Measurements from ENCODE around the gene PPM1H. TPM values are rescaled to one million over a fixed set of nuclear protein-coding genes. Genes with fewer than 3 reads are reported as not detected.

PPM1H gene
- total RNA-seq, 2 donors from 2014 or later: 46.4 to 74.4 TPM

DNA sequence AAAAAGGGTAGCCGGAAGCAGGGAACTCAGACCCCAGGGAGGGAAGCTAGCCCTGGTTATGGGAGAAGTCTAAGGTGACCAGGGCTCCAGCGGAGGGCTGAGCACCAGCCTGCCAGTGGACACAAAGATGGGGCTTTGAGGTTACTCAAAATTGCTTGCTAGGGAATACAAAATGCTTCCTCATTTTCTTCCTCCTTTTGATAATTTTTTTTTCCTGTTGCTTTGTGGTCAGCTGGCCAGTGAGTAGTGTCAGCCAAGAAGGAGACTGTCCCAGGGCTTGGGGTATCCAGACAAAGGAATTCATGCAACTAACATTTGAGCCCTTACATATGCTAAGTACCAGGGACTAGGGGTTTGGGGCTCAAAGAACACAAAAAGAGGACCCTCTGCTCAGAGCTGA, 206.2 kb downstream of the PPM1H start:
- DNase-seq: no peak
- no peak overlapping the region for H3K27ac ChIP-seq (ENCODE audit: low read depth, low read length)
- H3K9ac ChIP-seq (ENCODE audit: extremely low read depth, low read length, poor library complexity, severe bottlenecking): no peak overlapping the region
- H3K9me3 ChIP-seq (ENCODE audit: control insufficient read depth, low read length): no peaks in the 10 kb centered on the region
- peak overlapping the region; percentile 90 for H3K27ac Mint-ChIP-seq
- H3K4me3 Mint-ChIP-seq: no peak overlapping the region
- H3K4me3 ChIP-seq (ENCODE audit: low read length): no peak overlapping the region
- no peaks in the 10 kb centered on the region for H3K9me3 Mint-ChIP-seq
- 98 to 100% methylated on average over 2 of the region's 2 CpGs for WGBS, 2 experiments (ENCODE audit: insufficient coverage in 1 of 2, insufficient read length in 1 of 2)
- H3K36me3 ChIP-seq (ENCODE audit: control insufficient read depth, insufficient read depth, low read length): no peaks in the 10 kb centered on the region
- peaks cover 45% of the 10 kb centered on the region for H3K4me1 Mint-ChIP-seq
- TF ChIP-seq, protein P1, sequence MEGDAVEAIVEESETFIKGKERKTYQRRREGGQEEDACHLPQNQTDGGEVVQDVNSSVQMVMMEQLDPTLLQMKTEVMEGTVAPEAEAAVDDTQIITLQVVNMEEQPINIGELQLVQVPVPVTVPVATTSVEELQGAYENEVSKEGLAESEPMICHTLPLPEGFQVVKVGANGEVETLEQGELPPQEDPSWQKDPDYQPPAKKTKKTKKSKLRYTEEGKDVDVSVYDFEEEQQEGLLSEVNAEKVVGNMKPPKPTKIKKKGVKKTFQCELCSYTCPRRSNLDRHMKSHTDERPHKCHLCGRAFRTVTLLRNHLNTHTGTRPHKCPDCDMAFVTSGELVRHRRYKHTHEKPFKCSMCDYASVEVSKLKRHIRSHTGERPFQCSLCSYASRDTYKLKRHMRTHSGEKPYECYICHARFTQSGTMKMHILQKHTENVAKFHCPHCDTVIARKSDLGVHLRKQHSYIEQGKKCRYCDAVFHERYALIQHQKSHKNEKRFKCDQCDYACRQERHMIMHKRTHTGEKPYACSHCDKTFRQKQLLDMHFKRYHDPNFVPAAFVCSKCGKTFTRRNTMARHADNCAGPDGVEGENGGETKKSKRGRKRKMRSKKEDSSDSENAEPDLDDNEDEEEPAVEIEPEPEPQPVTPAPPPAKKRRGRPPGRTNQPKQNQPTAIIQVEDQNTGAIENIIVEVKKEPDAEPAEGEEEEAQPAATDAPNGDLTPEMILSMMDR (conservative IDR thresholded peaks at IDR 0.05): no peak
- no peaks in the 10 kb centered on the region for H3K27me3 Mint-ChIP-seq (ENCODE audit: insufficient read depth)
- H3K4me1 ChIP-seq (ENCODE audit: control insufficient read depth, insufficient read depth, low read length): peaks cover 9% of the 10 kb centered on the region
- H3K36me3 Mint-ChIP-seq (ENCODE audit: low read depth): peaks cover 3% of the 10 kb centered on the region
- no peaks in the 10 kb centered on the region for H3K27me3 ChIP-seq (ENCODE audit: control insufficient read depth, insufficient read depth, low read length, poor library complexity, severe bottlenecking)

DNA sequence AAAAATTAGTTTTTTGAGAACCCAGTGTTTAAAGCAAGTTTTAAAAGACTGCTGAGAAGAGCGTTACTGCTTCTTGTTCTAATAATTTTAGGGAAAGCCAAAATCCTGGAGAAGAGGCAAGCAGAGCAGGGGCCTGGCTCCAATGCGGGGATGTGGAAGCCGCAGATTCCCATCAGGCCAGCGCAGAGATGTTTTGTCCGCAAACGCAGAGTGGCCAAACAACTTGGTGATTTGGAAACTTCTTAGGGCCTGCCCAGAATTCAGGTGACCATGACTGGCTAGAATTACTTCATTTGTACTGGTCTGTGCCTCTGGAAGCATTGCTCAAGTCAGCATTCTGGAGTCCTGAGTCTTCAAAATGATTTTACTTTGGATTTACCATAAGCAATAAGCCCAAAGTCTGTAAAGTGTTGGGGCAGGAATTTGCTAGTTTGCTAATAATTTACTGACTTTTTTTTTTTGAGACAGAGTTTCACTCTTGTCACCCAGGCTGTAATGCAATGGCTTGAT, 208.4 kb downstream of the PPM1H start:
- Histone ChIP-seq H3K9me3 (ENCODE audit: control insufficient read depth, low read length) (no peaks in the 10 kb centered on the region), H3K27me3 (ENCODE audit: control insufficient read depth, insufficient read depth, low read length, poor library complexity, severe bottlenecking) (no peaks in the 10 kb centered on the region), H3K36me3 (ENCODE audit: control insufficient read depth, insufficient read depth, low read length) (no peaks in the 10 kb centered on the region), H3K27ac (ENCODE audit: low read depth, low read length) (no peak overlapping the region), H3K9ac (ENCODE audit: extremely low read depth, low read length, poor library complexity, severe bottlenecking) (no peak overlapping the region), H3K4me1 (ENCODE audit: control insufficient read depth, insufficient read depth, low read length) (peaks cover 9% of the 10 kb centered on the region), H3K4me3 (ENCODE audit: low read length) (no peak overlapping the region)
- H3K9me3 Mint-ChIP-seq: no peaks in the 10 kb centered on the region
- TF ChIP-seq, protein P1 (conservative IDR thresholded peaks at IDR 0.05): no peak
- H3K36me3 Mint-ChIP-seq (ENCODE audit: low read depth): no peaks in the 10 kb centered on the region
- H3K27me3 Mint-ChIP-seq (ENCODE audit: insufficient read depth): no peaks in the 10 kb centered on the region
- DNase-seq: no peak
- H3K4me1 Mint-ChIP-seq: peaks cover 43% of the 10 kb centered on the region
- peak overlapping the region; percentile 77 for H3K27ac Mint-ChIP-seq
- WGBS, 2 experiments (ENCODE audit: insufficient coverage in 1 of 2, insufficient read length in 1 of 2): 97 to 100% methylated on average over 6 of the region's 6 CpGs
- no peak overlapping the region for H3K4me3 Mint-ChIP-seq

- Histone ChIP-seq H3K9me3 (ENCODE audit: control insufficient read depth, low read length) (no peaks in the 10 kb centered on the region), H3K4me1 (ENCODE audit: control insufficient read depth, insufficient read depth, low read length) (peaks cover 9% of the 10 kb centered on the region), H3K36me3 (ENCODE audit: control insufficient read depth, insufficient read depth, low read length) (no peaks in the 10 kb centered on the region), H3K9ac (ENCODE audit: extremely low read depth, low read length, poor library complexity, severe bottlenecking) (no peak overlapping the region), H3K4me3 (ENCODE audit: low read length) (no peak overlapping the region), H3K27ac (ENCODE audit: low read depth, low read length) (no peak overlapping the region), H3K27me3 (ENCODE audit: control insufficient read depth, insufficient read depth, low read length, poor library complexity, severe bottlenecking) (no peaks in the 10 kb centered on the region)
- Mint-ChIP-seq H3K4me3 (no peak overlapping the region), H3K27ac (peak overlapping the region; percentile 98), H3K27me3 (ENCODE audit: insufficient read depth) (no peaks in the 10 kb centered on the region), H3K36me3 (ENCODE audit: low read depth) (no peaks in the 10 kb centered on the region), H3K9me3 (no peaks in the 10 kb centered on the region), H3K4me1 (peaks cover 50% of the 10 kb centered on the region)
- TF ChIP-seq, protein P1 (conservative IDR thresholded peaks at IDR 0.05): no peak
- WGBS, 2 experiments (ENCODE audit: insufficient coverage in 1 of 2, insufficient read length in 1 of 2): 89% methylated on average over 1 of the region's 1 CpG; no CpG with 5 or more reads in 1 of the 2 experiments
- DNase-seq: no peak
Observed at GRCh38 chr12:62725781-62726180, 209.2 kb downstream of the PPM1H start.

Measured in endodermal cell (in vitro differentiated cells).